PC-3 (cell line): ENCODE measurements around the gene LRCH1. TPM values are rescaled to one million over a fixed set of nuclear protein-coding genes. Genes with fewer than 3 reads are reported as not detected.

Experiments
- total RNA-seq: library from RNA; depleted of rRNA; stranded (reverse); fragments of >200 nt; gene quantifications from 2 replicates; pipeline ENCODE4 v1.2.3, GENCODE V29; 2014; rRNA removed

Gene LRCH1
- total RNA-seq, 1 experiment from 2014 or later: 4.3 TPM

Other genes with a start within 250 kb of the LRCH1 start
- gene RUBCNL, start 165.9 kb upstream of the LRCH1 start, total RNA-seq: 0.17 TPM in 1 of 2 replicates, not detected in the other
- 62.1 and 73.2 TPM in 2 replicates for gene ESD, start 244.0 kb downstream of the LRCH1 start, total RNA-seq